Left lobe of liver (tissue), 2 donors: ENCODE data around the gene EFHC1. TPM values are rescaled to one million over a fixed set of nuclear protein-coding genes. Genes with fewer than 3 reads are reported as not detected.
"Not testable (repeated sequence)": the region's sequence is repeated elsewhere in the genome, so short reads cannot be mapped to it uniquely, and the experiment has no call there.

ENCODE experiments used
- ATAC-seq: fragments of 200-7000 bp; cut with Tn5 transposase; one replicate; pipeline ENCODE4 v1.9.1; 2020; ENCODE audit warnings: mild to moderate bottlenecking, moderate library complexity
- DNase-seq: peaks from one replicate; pipeline ENCODE4 v3.0.0-alpha.2; 2020; ENCODE audit warnings: low spot score
- total RNA-seq: library from RNA; stranded (reverse); gene quantifications from one replicate; pipeline ENCODE4 v1.2.1, GENCODE V29; 2021
- donor health status: DM: no; HTN: no; CAD: no; lungs with moderate emphysema.
- donor health status: DM: no; HTN: yes; CAD: no.

Gene EFHC1
- total RNA-seq, 1 donor from 2014 or later = 3.9 TPM

DNA sequence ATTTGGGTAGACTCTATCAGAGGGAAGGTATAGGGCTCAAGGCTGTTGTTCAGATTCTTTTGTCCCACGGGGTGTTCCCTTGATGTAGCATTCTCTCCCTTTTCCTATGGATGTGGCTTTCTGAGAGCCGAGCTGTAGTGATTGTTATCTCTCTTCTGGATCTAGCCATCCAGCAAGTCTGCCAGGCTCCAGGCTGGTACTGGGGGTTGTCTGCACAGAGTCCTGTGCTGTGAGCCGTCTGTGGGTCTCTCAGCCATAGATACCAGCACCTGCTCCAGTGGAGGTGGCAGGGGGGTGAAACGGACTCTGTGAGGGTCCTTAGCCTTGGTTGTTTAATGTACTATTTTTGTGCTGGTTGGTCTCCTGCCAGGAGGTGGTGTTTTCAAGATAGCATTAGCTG lies 13.2 kb downstream of the EFHC1 start:
- not testable (repeated sequence) for ATAC-seq, DNase-seq

- DNase-seq (no peak), ATAC-seq (no peak)
Observed at GRCh38 chr6:52435345-52435744, 15.2 kb downstream of the EFHC1 start.

DNA sequence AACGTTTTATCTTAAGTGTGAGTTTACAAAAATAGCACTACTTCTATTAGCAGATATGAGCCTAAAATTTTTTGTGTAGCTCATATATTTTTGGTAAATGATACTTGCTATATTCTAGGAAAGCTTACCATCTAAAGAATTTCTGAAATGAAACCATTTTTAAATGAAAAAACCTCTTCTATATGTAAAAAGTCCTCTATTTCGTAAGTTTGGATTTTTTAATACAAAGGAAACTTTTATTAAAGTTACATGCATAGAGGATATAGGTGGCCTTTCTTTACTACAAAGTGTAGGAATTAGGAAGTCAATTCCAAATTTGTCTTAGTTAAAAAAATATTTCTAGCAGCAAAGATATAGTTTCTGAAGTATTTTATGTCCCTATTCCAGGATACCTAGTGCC lies 18.8 kb downstream of the EFHC1 start:
- ATAC-seq (no peak), DNase-seq (no peak)

DNA sequence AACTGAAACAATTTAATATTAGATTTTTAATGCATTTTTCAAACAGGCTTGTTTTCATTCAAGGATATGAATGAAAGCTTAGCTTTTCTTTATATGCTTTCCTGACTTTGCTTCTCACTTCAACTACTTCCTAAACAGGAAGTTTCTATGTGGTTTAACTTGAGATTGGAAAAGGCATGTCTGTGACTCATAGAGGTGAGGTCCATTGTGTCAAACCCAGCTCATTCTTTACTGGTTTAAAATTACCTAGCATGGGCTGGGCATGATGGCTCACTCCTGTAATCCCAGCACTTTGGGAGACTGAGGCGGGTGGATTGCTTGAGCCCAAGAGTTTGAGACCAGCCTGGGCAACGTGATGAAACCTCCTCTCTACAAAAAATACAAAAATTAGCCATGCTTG lies 34.4 kb downstream of the EFHC1 start:
- ATAC-seq (no peak), DNase-seq (no peak)

GRCh38 chr6:52457096-52457495 lies 37.0 kb downstream of the EFHC1 start:
- DNase-seq (no peak), ATAC-seq (no peak)

DNA sequence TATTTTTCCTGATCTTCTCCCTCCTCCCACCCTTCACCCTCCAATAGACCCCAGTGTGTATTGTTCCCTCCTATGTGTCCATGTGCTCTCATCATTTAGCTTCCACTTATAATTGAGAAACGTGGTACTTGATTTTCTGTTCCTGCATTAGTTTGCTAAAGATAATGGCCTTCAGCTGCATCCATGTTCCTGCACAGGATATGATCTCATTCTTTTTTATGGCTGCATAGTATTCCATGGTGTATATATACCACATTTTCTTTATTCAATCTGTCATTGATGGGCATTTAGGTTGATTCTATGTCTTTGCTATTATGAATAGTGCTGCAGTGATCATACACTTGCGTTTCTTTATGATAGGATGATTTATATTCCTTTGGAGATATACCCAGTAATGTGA lies 41.1 kb downstream of the EFHC1 start:
- not testable (repeated sequence) for ATAC-seq, DNase-seq

GRCh38 chr6:52474173-52474572 lies 54.0 kb downstream of the EFHC1 start:
- no peak for DNase-seq

DNA sequence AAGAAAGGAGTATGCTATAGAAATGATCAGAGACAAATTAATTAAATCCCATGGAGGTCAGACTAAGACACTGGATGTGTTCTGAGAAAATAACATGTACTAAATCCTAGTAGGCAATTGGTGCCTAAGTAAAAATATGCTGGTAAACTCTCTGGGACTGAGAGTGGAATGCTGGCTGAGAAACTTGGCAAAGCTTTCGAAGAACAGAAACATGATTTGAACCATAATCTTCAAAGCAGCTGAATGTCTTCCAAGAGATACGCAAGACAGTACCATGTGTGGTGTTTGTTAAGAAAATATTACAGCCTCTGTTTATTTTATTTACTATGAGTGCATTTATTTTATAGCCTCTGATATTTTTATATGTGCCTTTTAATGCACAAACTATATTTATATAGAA lies 55.2 kb downstream of the EFHC1 start:
- ATAC-seq = no peak
- DNase-seq = no peak

More at GRCh38 chr6:52474173-52474572, 54.0 kb downstream of the EFHC1 start:
- no peak for ATAC-seq

DNA sequence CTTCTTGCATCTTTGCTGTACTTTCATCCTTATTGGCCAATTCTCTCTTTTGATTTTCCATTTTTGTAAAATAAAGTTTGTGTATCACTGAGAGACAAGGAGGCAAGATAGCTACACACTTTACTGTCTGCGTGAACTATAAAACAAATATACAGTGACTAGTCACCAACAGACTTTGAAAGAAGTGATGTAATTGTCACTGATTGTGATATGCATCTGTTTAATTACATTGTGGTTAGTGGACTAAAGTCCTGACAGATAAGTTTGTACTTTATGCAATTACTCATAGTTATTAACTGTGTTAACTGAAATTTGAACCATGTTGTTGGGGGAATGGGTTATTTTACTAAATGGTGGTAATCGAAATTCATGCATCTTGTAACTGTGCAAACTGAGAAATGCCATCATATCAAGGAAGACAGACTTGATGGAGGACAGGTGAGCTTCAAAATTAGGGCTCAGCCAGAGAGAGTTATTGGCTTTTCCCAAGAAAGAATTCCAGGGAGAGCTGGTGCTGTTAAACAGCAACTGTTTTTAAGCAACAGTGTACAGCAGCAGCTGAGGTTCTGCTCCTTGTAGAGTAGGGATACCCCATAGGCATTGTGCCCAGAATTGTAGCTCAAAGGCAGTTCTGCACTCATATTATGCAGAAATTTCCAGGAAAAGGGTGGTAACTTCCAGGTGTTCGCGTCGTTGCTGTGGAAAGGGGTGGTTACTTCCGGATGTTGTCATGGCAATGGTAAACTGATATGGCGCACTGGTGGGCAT lies 62.9 kb downstream of the EFHC1 start:
- ATAC-seq (no peak), DNase-seq (no peak)

DNA sequence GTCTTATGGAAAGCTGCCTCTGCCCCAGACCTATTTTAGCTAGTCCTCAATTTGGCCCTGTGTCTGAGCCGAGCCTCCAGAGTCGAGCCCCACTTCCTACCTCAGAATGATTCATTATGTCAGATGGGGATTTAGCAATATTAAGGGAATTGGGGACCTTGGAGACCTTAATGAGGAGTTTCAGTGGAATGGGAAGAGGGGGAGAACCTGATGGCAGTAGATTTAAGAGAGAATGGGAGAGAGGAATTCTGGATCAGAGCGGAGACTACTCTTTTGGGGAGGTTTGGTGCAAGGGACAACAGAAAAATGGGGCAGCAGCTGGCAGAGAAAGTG lies 63.5 kb downstream of the EFHC1 start:
- DNase-seq = no peak
- no peak for ATAC-seq

GRCh38 chr6:52489881-52490280 lies 69.7 kb downstream of the EFHC1 start:
- DNase-seq (no peak), ATAC-seq (no peak)

GRCh38 chr6:52491203-52492069 lies 71.3 kb downstream of the EFHC1 start:
- no peak for DNase-seq
- ATAC-seq = no peak

- ATAC-seq (no peak), DNase-seq (no peak)
Observed at GRCh38 chr6:52493669-52494068, 73.5 kb downstream of the EFHC1 start.

GRCh38 chr6:52494298-52495072 lies 74.3 kb downstream of the EFHC1 start:
- DNase-seq (no peak), ATAC-seq (peak; percentile 87)

GRCh38 chr6:52495922-52496321 lies 75.8 kb downstream of the EFHC1 start:
- ATAC-seq (peak; percentile 62), DNase-seq (no peak)

DNA sequence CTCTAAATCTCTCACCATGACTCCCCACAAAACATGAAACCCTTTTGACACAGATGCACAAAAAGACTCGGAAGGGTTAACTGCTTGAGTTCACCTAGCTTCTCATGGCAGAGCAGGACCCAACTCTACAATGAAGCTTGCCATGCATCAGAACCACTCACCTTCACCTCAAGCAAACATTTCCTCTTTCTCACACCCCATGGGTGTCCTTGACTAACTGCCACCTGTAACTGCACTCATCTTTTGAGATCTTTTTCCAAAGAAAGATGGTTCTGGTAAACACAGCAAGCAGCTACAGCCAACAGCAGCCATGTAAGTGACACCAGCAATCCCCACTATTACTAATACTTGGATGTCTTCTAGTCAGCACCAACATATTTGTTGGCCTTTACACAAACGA lies 76.5 kb downstream of the EFHC1 start:
- DNase-seq (no peak), ATAC-seq (no peak)

GRCh38 chr6:52497652-52498408 lies 77.7 kb downstream of the EFHC1 start:
- DNase-seq = no peak
- ATAC-seq = no peak

DNA sequence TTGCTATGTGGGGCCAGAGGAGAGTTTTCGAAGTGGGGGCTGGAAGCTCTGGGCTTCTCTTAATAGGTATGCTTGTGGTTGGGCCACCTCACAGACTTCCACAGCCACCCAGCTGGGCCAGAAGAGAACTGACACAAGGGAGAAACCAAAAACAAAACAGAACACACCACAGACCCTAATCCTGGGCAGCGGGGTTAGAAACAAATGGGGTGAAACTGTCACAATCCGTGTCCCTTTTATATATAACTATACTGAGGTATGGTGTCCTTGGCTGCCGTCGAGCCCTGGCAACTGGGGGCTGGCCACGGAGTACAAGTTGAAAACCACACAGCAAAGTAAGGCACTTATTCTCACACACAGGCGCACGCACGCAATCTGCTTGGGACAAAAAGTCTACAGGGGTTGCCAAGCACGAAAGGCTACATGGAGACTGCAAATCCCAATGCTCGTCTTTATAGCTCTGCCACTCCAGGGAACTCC lies 78.4 kb downstream of the EFHC1 start:
- no peak for ATAC-seq
- DNase-seq = no peak

- ATAC-seq = no peak
- no peak for DNase-seq
Observed at GRCh38 chr6:52499026-52499425, 78.9 kb downstream of the EFHC1 start.

DNA sequence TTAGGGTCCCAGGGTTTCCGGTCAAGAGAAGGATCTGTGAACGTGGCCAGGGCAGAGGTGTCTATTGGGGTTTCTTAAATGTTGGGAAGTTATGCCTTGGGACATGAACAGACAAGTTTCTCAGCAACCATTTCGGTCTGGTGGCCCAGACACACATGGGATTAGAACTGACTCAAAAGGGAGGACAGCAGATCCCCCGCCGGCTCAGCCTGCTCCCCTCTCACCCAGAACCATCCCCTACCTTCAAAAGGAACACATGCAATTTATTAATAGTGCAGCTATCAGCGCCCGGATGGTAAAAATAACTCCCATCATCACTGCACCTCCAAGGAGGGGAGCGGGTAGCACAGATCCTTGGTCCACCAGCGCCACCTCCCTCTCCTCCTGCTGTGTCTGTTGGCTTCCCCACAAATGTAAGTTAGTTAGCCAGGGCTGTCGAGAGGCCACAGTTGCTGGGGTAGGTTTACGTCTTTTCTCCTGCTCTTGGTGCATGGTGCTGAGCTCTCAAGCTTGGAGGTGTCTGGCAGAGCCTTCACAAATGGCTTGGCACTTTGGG lies 79.6 kb downstream of the EFHC1 start:
- DNase-seq (no peak), ATAC-seq (no peak)
